T-helper 17 cell (primary cell): Measurements from ENCODE around the gene OCEL1. TPM values are rescaled to one million over a fixed set of nuclear protein-coding genes. Genes with fewer than 3 reads are reported as not detected.
A peak's percentile ranks its signal among the peaks of the same experiment; 100 is the strongest.
"Not testable (repeated sequence)": the region's sequence is repeated elsewhere in the genome, so short reads cannot be mapped to it uniquely, and the experiment has no call there.

Experiments
- ATAC-seq: fragments of 150-1000 bp; cut with Tn5 transposase; 2 replicates; pipeline ENCODE4 v1.10.0; 2021; ENCODE audit warnings: mild to moderate bottlenecking, moderate library complexity
- DNase-seq, 3 donors: peaks; one replicate each; pipeline versions ENCODE4 v3.0.0 to v3.0.0-alpha.2; 2020 to 2021
- H3K9me3 ChIP-seq: one replicate; pipeline ENCODE4 v1.7.0; 2013; ENCODE audit warnings: low read length, mild to moderate bottlenecking; ENCODE audit not compliant: control insufficient read depth, poor library complexity, severe bottlenecking
- H3K27ac Mint-ChIP-seq: one replicate; pipeline ENCODE4 v1.8.0; 2022; ENCODE audit warnings: mild to moderate bottlenecking, moderate library complexity, mixed read lengths
- H3K27me3 Mint-ChIP-seq: one replicate; pipeline ENCODE4 v1.8.0; 2022; ENCODE audit warnings: mixed read lengths
- H3K36me3 Mint-ChIP-seq: one replicate; pipeline ENCODE4 v1.8.0; 2022; ENCODE audit warnings: low read depth, mixed read lengths
- H3K4me1 Mint-ChIP-seq: one replicate; pipeline ENCODE4 v1.8.0; 2022; ENCODE audit warnings: mild to moderate bottlenecking, mixed read lengths
- H3K4me3 Mint-ChIP-seq: one replicate; pipeline ENCODE4 v1.8.0; 2022; ENCODE audit warnings: mild to moderate bottlenecking, moderate library complexity, mixed read lengths
- total RNA-seq, 4 donors: library from RNA in 2 of 4; stranded (reverse) in 2 of 4; gene quantifications; one replicate each; pipeline ENCODE4 v1.2.3 and lab custom pipeline; 2022 to 2026

OCEL1 gene
- total RNA-seq (10 to 100 TPM; 13.9 to 14.9 TPM), total RNA-seq (lab: John Stamatoyannopoulos, UW) (6.3 to 6.8 reads per million in 2 donors)

- H3K4me1 Mint-ChIP-seq, result peaks cover 10% of the 10 kb centered on the region
- H3K9me3 ChIP-seq, result no peaks in the 10 kb centered on the region
- H3K27me3 Mint-ChIP-seq, result no peaks in the 10 kb centered on the region
- DNase-seq, result peak; percentile 92 to 93 (median 92)
- H3K4me3 Mint-ChIP-seq, result peak within 1 kb of the TSS; percentile 94
- peak; percentile 90 for ATAC-seq
- H3K36me3 Mint-ChIP-seq, result no peaks in the 10 kb centered on the region
- peak within 1 kb of the TSS; percentile 85 for H3K27ac Mint-ChIP-seq
These were observed at the start of gene OCEL1 for GRCh38 chr19:17226002-17226933. Gene OCEL1 (plus strand): TSS chr19:17226226. CDS start chr19:17226248, 22 bp downstream.

- Mint-ChIP-seq H3K27me3 (no peaks in the 10 kb centered on the region), H3K4me1 (peaks cover 9% of the 10 kb centered on the region), H3K4me3 (no peak overlapping the region), H3K27ac (peak overlapping the region; percentile 27), H3K36me3 (peaks cover 2% of the 10 kb centered on the region)
- no peaks in the 10 kb centered on the region for H3K9me3 ChIP-seq
- ATAC-seq (no peak), DNase-seq (no peak)
These were observed 47.7 kb upstream of the OCEL1 start for GRCh38 chr19:17178291-17178690.

GRCh38 chr19:17180997-17181702 lies 44.9 kb upstream of the OCEL1 start:
- DNase-seq (no peak), ATAC-seq (no peak)
- Mint-ChIP-seq H3K27me3 (no peaks in the 10 kb centered on the region), H3K4me1 (peaks cover 18% of the 10 kb centered on the region), H3K27ac (peak overlapping the region; percentile 91), H3K4me3 (no peak overlapping the region), H3K36me3 (peaks cover 2% of the 10 kb centered on the region)
- no peaks in the 10 kb centered on the region for H3K9me3 ChIP-seq

GRCh38 chr19:17183271-17183761 lies 42.7 kb upstream of the OCEL1 start:
- Mint-ChIP-seq H3K36me3 (peaks cover 2% of the 10 kb centered on the region), H3K4me3 (peak overlapping the region; percentile 88)

GRCh38 chr19:17183858-17184321 lies 42.1 kb upstream of the OCEL1 start:
- H3K9me3 ChIP-seq, result no peaks in the 10 kb centered on the region
- Mint-ChIP-seq H3K4me1 (peaks cover 18% of the 10 kb centered on the region), H3K36me3 (peaks cover 2% of the 10 kb centered on the region), H3K27ac (peak overlapping the region; percentile 91), H3K27me3 (no peaks in the 10 kb centered on the region), H3K4me3 (peak overlapping the region; percentile 88)
- no peak for DNase-seq
- peak; percentile 69 for ATAC-seq

More at GRCh38 chr19:17183271-17183761, 42.7 kb upstream of the OCEL1 start:
- ATAC-seq (peak; percentile 52), DNase-seq (no peak)
- H3K9me3 ChIP-seq, result no peaks in the 10 kb centered on the region
- H3K4me1 Mint-ChIP-seq, result peaks cover 18% of the 10 kb centered on the region
- no peaks in the 10 kb centered on the region for H3K27me3 Mint-ChIP-seq
- peak overlapping the region; percentile 91 for H3K27ac Mint-ChIP-seq

GRCh38 chr19:17184371-17184841 lies 41.6 kb upstream of the OCEL1 start:
- Mint-ChIP-seq H3K36me3 (peaks cover 2% of the 10 kb centered on the region), H3K4me3 (peak overlapping the region; percentile 88), H3K27me3 (no peaks in the 10 kb centered on the region), H3K4me1 (peaks cover 18% of the 10 kb centered on the region), H3K27ac (peak overlapping the region; percentile 91)
- ATAC-seq (peak; percentile 85), DNase-seq (no peak)
- H3K9me3 ChIP-seq, result no peaks in the 10 kb centered on the region

- ATAC-seq, result no peak
- Mint-ChIP-seq H3K27ac (peak overlapping the region; percentile 43), H3K4me1 (peaks cover 18% of the 10 kb centered on the region), H3K27me3 (no peaks in the 10 kb centered on the region), H3K36me3 (peaks cover 2% of the 10 kb centered on the region), H3K4me3 (peak overlapping the region; percentile 25)
- H3K9me3 ChIP-seq, result no peaks in the 10 kb centered on the region
- no peak for DNase-seq
These were observed 40.4 kb upstream of the OCEL1 start for GRCh38 chr19:17185590-17185989.

GRCh38 chr19:17191736-17192135 lies 34.3 kb upstream of the OCEL1 start:
- H3K4me1 Mint-ChIP-seq, DNase-seq, H3K4me3 Mint-ChIP-seq, H3K9me3 ChIP-seq, H3K27me3 Mint-ChIP-seq, H3K27ac Mint-ChIP-seq, ATAC-seq: not testable (repeated sequence)
- H3K36me3 Mint-ChIP-seq, result peaks cover 12% of the 10 kb centered on the region

- no peaks in the 10 kb centered on the region for H3K27me3 Mint-ChIP-seq
- DNase-seq (no peak), ATAC-seq (no peak)
- peaks cover 17% of the 10 kb centered on the region for H3K36me3 Mint-ChIP-seq
- no peak overlapping the region for H3K27ac Mint-ChIP-seq
- no peak overlapping the region for H3K4me3 Mint-ChIP-seq
- H3K9me3 ChIP-seq, result no peaks in the 10 kb centered on the region
- H3K4me1 Mint-ChIP-seq, result peaks cover 7% of the 10 kb centered on the region
These were observed 33.3 kb upstream of the OCEL1 start for GRCh38 chr19:17192751-17193150.

- H3K9me3 ChIP-seq, result no peaks in the 10 kb centered on the region
- no peak overlapping the region for H3K4me3 Mint-ChIP-seq
- ATAC-seq (no peak), DNase-seq (no peak)
- peaks cover 18% of the 10 kb centered on the region for H3K36me3 Mint-ChIP-seq
- H3K27me3 Mint-ChIP-seq, result no peaks in the 10 kb centered on the region
- no peak overlapping the region for H3K27ac Mint-ChIP-seq
- peaks cover 9% of the 10 kb centered on the region for H3K4me1 Mint-ChIP-seq
These were observed 31.4 kb upstream of the OCEL1 start for GRCh38 chr19:17194608-17195007.

GRCh38 chr19:17195106-17195505 lies 30.9 kb upstream of the OCEL1 start:
- DNase-seq, result no peak
- no peak overlapping the region for H3K4me3 Mint-ChIP-seq
- no peak overlapping the region for H3K27ac Mint-ChIP-seq
- no peaks in the 10 kb centered on the region for H3K9me3 ChIP-seq
- no peaks in the 10 kb centered on the region for H3K27me3 Mint-ChIP-seq
- H3K4me1 Mint-ChIP-seq, result peaks cover 9% of the 10 kb centered on the region
- ATAC-seq, result no peak
- peaks cover 18% of the 10 kb centered on the region for H3K36me3 Mint-ChIP-seq

GRCh38 chr19:17196610-17197009 lies 29.4 kb upstream of the OCEL1 start:
- no peak for DNase-seq
- no peak overlapping the region for H3K4me3 Mint-ChIP-seq
- ATAC-seq, result no peak
- no peaks in the 10 kb centered on the region for H3K27me3 Mint-ChIP-seq
- peaks cover 13% of the 10 kb centered on the region for H3K36me3 Mint-ChIP-seq
- H3K9me3 ChIP-seq, result no peaks in the 10 kb centered on the region
- peaks cover 9% of the 10 kb centered on the region for H3K4me1 Mint-ChIP-seq
- H3K27ac Mint-ChIP-seq, result no peak overlapping the region

GRCh38 chr19:17197666-17198065 lies 28.4 kb upstream of the OCEL1 start:
- no peaks in the 10 kb centered on the region for H3K9me3 ChIP-seq
- DNase-seq (no peak), ATAC-seq (no peak)
- H3K27ac Mint-ChIP-seq, result peak overlapping the region; percentile 67
- H3K4me1 Mint-ChIP-seq, result peaks cover 9% of the 10 kb centered on the region
- no peaks in the 10 kb centered on the region for H3K27me3 Mint-ChIP-seq
- H3K4me3 Mint-ChIP-seq, result no peak overlapping the region
- peaks cover 13% of the 10 kb centered on the region for H3K36me3 Mint-ChIP-seq
